ENCODE measurements around the gene TNS1.

TNS1 gene

GRCh38 chr2:217856871-217857270, 145.9 kb downstream of the TNS1 start:
- Histone ChIP-seq H3K9me3 (no peaks in the 10 kb centered on the region), H3K27me3 (ENCODE audit: low read depth) (no peaks in the 10 kb centered on the region; the same call in 1 of the 2 replicates), H3K4me3 (no peak overlapping the region), H3K4me1 (no peaks in the 10 kb centered on the region), H3K36me3 (replicated peaks) (no peaks in the 10 kb centered on the region)
- in situ Hi-C loops (cut with MboI; ENCODE audit: low sequenced_read_pairs), result no loop called here
- DNase-seq (ENCODE audit: low spot score in 2 of 2), result no peak

GRCh38 chr2:217856159-217856558, 146.6 kb downstream of the TNS1 start:
- H3K4me3 ChIP-seq, result no peak overlapping the region
- in situ Hi-C loops (cut with MboI; ENCODE audit: low sequenced_read_pairs), result no loop called here
- no peaks in the 10 kb centered on the region for H3K36me3 ChIP-seq (replicated peaks)
- no peaks in the 10 kb centered on the region for H3K4me1 ChIP-seq
- no peaks in the 10 kb centered on the region; the same call in 1 of the 2 replicates for H3K27me3 ChIP-seq (ENCODE audit: low read depth)
- no peak for DNase-seq (ENCODE audit: low spot score in 2 of 2)
- no peaks in the 10 kb centered on the region for H3K9me3 ChIP-seq

- Histone ChIP-seq H3K36me3 (replicated peaks) (no peaks in the 10 kb centered on the region), H3K4me1 (no peaks in the 10 kb centered on the region), H3K27me3 (ENCODE audit: low read depth) (no peaks in the 10 kb centered on the region; the same call in 1 of the 2 replicates), H3K9me3 (no peaks in the 10 kb centered on the region), H3K4me3 (no peak overlapping the region)
- no peak for DNase-seq (ENCODE audit: low spot score in 2 of 2)
- in situ Hi-C loops (cut with MboI; ENCODE audit: low sequenced_read_pairs), result no loop called here
Measured at GRCh38 chr2:217854684-217855420, 147.9 kb downstream of the TNS1 start.

GRCh38 chr2:217853961-217854360, 148.8 kb downstream of the TNS1 start:
- in situ Hi-C loops (cut with MboI; ENCODE audit: low sequenced_read_pairs), result no loop called here
- no peaks in the 10 kb centered on the region for H3K4me1 ChIP-seq
- DNase-seq (ENCODE audit: low spot score in 2 of 2), result no peak
- H3K36me3 ChIP-seq (replicated peaks), result no peaks in the 10 kb centered on the region
- no peaks in the 10 kb centered on the region for H3K9me3 ChIP-seq
- H3K4me3 ChIP-seq, result no peak overlapping the region
- no peaks in the 10 kb centered on the region; the same call in 1 of the 2 replicates for H3K27me3 ChIP-seq (ENCODE audit: low read depth)

- H3K4me1 ChIP-seq, result no peaks in the 10 kb centered on the region
- in situ Hi-C loops (cut with MboI; ENCODE audit: low sequenced_read_pairs), result no loop called here
- H3K9me3 ChIP-seq, result no peaks in the 10 kb centered on the region
- no peaks in the 10 kb centered on the region for H3K36me3 ChIP-seq (replicated peaks)
- no peak overlapping the region for H3K4me3 ChIP-seq
- no peaks in the 10 kb centered on the region; the same call in 1 of the 2 replicates for H3K27me3 ChIP-seq (ENCODE audit: low read depth)
- DNase-seq (ENCODE audit: low spot score in 2 of 2), result no peak
Measured at GRCh38 chr2:217853301-217853881, 149.4 kb downstream of the TNS1 start.

- H3K4me1 ChIP-seq, result no peaks in the 10 kb centered on the region
- in situ Hi-C loops (cut with MboI; ENCODE audit: low sequenced_read_pairs), result no loop called here
- no peaks in the 10 kb centered on the region for H3K9me3 ChIP-seq
- H3K27me3 ChIP-seq (ENCODE audit: low read depth), result no peaks in the 10 kb centered on the region; the same call in 1 of the 2 replicates
- H3K4me3 ChIP-seq, result no peak overlapping the region
- no peak for DNase-seq (ENCODE audit: low spot score in 2 of 2)
- H3K36me3 ChIP-seq (replicated peaks), result no peaks in the 10 kb centered on the region
Measured at GRCh38 chr2:217852555-217853211, 150.1 kb downstream of the TNS1 start.

GRCh38 chr2:217851191-217852020, 151.4 kb downstream of the TNS1 start:
- H3K4me1 ChIP-seq, result no peaks in the 10 kb centered on the region
- H3K4me3 ChIP-seq, result no peak overlapping the region
- in situ Hi-C loops (cut with MboI; ENCODE audit: low sequenced_read_pairs), result no loop called here
- H3K27me3 ChIP-seq (ENCODE audit: low read depth), result no peaks in the 10 kb centered on the region; the same call in 1 of the 2 replicates
- no peaks in the 10 kb centered on the region for H3K9me3 ChIP-seq
- H3K36me3 ChIP-seq (replicated peaks), result no peaks in the 10 kb centered on the region
- no peak for DNase-seq (ENCODE audit: low spot score in 2 of 2)

GRCh38 chr2:217849154-217849975, 153.4 kb downstream of the TNS1 start:
- in situ Hi-C loops (cut with MboI; ENCODE audit: low sequenced_read_pairs), result no loop called here
- Histone ChIP-seq H3K9me3 (no peaks in the 10 kb centered on the region), H3K4me3 (no peak overlapping the region), H3K27me3 (ENCODE audit: low read depth) (no peaks in the 10 kb centered on the region), H3K36me3 (replicated peaks) (no peaks in the 10 kb centered on the region), H3K4me1 (no peaks in the 10 kb centered on the region)
- no peak for DNase-seq (ENCODE audit: low spot score in 2 of 2)

- Histone ChIP-seq H3K36me3 (replicated peaks) (no peaks in the 10 kb centered on the region), H3K4me1 (no peaks in the 10 kb centered on the region), H3K27me3 (ENCODE audit: low read depth) (no peaks in the 10 kb centered on the region), H3K9me3 (no peaks in the 10 kb centered on the region), H3K4me3 (no peak overlapping the region)
- DNase-seq (ENCODE audit: low spot score in 2 of 2), result no peak
- in situ Hi-C loops (cut with MboI; ENCODE audit: low sequenced_read_pairs), result no loop called here
Measured at GRCh38 chr2:217848351-217848957, 154.3 kb downstream of the TNS1 start.

- Histone ChIP-seq H3K4me1 (no peaks in the 10 kb centered on the region), H3K36me3 (replicated peaks) (no peaks in the 10 kb centered on the region), H3K27me3 (ENCODE audit: low read depth) (no peaks in the 10 kb centered on the region), H3K4me3 (no peak overlapping the region), H3K9me3 (no peaks in the 10 kb centered on the region)
- no peak for DNase-seq (ENCODE audit: low spot score in 2 of 2)
- in situ Hi-C loops (cut with MboI; ENCODE audit: low sequenced_read_pairs), result no loop called here
Measured at GRCh38 chr2:217847552-217848350, 155.0 kb downstream of the TNS1 start.

GRCh38 chr2:217847115-217847514, 155.7 kb downstream of the TNS1 start:
- DNase-seq (ENCODE audit: low spot score in 2 of 2), result no peak
- Histone ChIP-seq H3K27me3 (ENCODE audit: low read depth) (no peaks in the 10 kb centered on the region), H3K36me3 (replicated peaks) (no peaks in the 10 kb centered on the region), H3K9me3 (no peaks in the 10 kb centered on the region), H3K4me3 (no peak overlapping the region), H3K4me1 (no peaks in the 10 kb centered on the region)
- in situ Hi-C loops (cut with MboI; ENCODE audit: low sequenced_read_pairs), result no loop called here

- no peak for DNase-seq (ENCODE audit: low spot score in 2 of 2)
- in situ Hi-C loops (cut with MboI; ENCODE audit: low sequenced_read_pairs), result no loop called here
- Histone ChIP-seq H3K9me3 (no peaks in the 10 kb centered on the region), H3K4me1 (no peaks in the 10 kb centered on the region), H3K36me3 (replicated peaks) (no peaks in the 10 kb centered on the region), H3K4me3 (no peak overlapping the region), H3K27me3 (ENCODE audit: low read depth) (no peaks in the 10 kb centered on the region)
Measured at GRCh38 chr2:217846321-217846743, 156.5 kb downstream of the TNS1 start.
